WTC11 (cell line): Measurements from ENCODE around the gene GFPT2. TPM values are rescaled to one million over a fixed set of nuclear protein-coding genes. Genes with fewer than 3 reads are reported as not detected.

ENCODE experiments used
- ATAC-seq: fragments of 200-7000 bp; cut with Tn5 transposase; 2 replicates; pipeline ENCODE4 v1.10.0; 2021; ENCODE audit warnings: mild to moderate bottlenecking, moderate library complexity
- CTCF ChIA-PET: fragments of 300-600 bp; sonication (Branson Sonifier 250); formaldehyde crosslinking; loops from one replicate; lab custom pipeline; 2021; ENCODE audit warnings: antibody characterized with exemption; lab: Charles Lee
- POLR2A ChIA-PET: fragments of 350-600 bp; sonication (Branson Sonifier 250); formaldehyde crosslinking; loops from one replicate; lab custom pipeline; 2021; ENCODE audit warnings: antibody characterized with exemption; lab: Charles Lee
- DNase-seq: peaks from one replicate; pipeline ENCODE4 v3.0.0; 2021; ENCODE audit warnings: low spot score
- H3K27ac Mint-ChIP-seq: 2 replicates; pipeline ENCODE4 v1.8.0; 2021; ENCODE audit warnings: mixed read lengths
- H3K27me3 Mint-ChIP-seq: 2 replicates; pipeline ENCODE4 v1.8.0; 2021; ENCODE audit warnings: low read depth, mild to moderate bottlenecking, moderate library complexity, mixed read lengths
- H3K36me3 Mint-ChIP-seq: 2 replicates; pipeline ENCODE4 v1.8.0; 2021; ENCODE audit warnings: mixed read lengths
- H3K4me1 Mint-ChIP-seq: 2 replicates; pipeline ENCODE4 v1.8.0; 2022; ENCODE audit warnings: mixed read lengths
- H3K4me3 Mint-ChIP-seq: 2 replicates; pipeline ENCODE4 v1.8.0; 2021; ENCODE audit warnings: mild to moderate bottlenecking, moderate library complexity, mixed read lengths
- H3K9me3 Mint-ChIP-seq: 2 replicates; pipeline ENCODE4 v1.8.0; 2021; ENCODE audit warnings: mixed read lengths
- AR ChIP-seq: fragments of 250-450 bp; sonication (Bioruptor Pico); IDR thresholded peaks from 2 replicates; pipeline ENCODE4 v1.9.0; 2021; ENCODE audit warnings: mild to moderate bottlenecking
- CBFB ChIP-seq: sonication (generic); formaldehyde crosslinking; IDR thresholded peaks from 2 replicates; pipeline ENCODE4 v1.8.1; 2022; ENCODE audit warnings: mild to moderate bottlenecking, low read depth, missing genetic modification reagents
- CTCF ChIP-seq: fragments of 200-600 bp; IDR thresholded peaks from 2 replicates; pipeline ENCODE4 v1.8.0; 2022; ENCODE audit warnings: antibody characterized with exemption
- E2F5 ChIP-seq: sonication (generic); formaldehyde crosslinking; IDR thresholded peaks from 2 replicates; pipeline ENCODE4 v1.8.1; 2022; ENCODE audit warnings: mild to moderate bottlenecking, moderate library complexity, missing genetic modification reagents
- ELF4 ChIP-seq: sonication (generic); formaldehyde crosslinking; IDR thresholded peaks from 2 replicates; pipeline ENCODE4 v1.8.1; 2022; ENCODE audit warnings: low read depth, mild to moderate bottlenecking, moderate library complexity, missing genetic modification reagents
- FOXJ3 ChIP-seq: sonication (generic); formaldehyde crosslinking; IDR thresholded peaks from 2 replicates; pipeline ENCODE4 v1.9.0; 2021; ENCODE audit warnings: missing genetic modification reagents, mild to moderate bottlenecking, borderline replicate concordance
- FOXK1 ChIP-seq: sonication (generic); formaldehyde crosslinking; IDR thresholded peaks from 2 replicates; pipeline ENCODE4 v1.8.0; 2022; ENCODE audit warnings: mild to moderate bottlenecking, moderate library complexity, missing genetic modification reagents
- GTF2I ChIP-seq: fragments of 250-450 bp; sonication (Bioruptor Pico); conservative IDR thresholded peaks from 2 replicates; pipeline ENCODE4 v1.4.0; 2021; ENCODE audit warnings: mild to moderate bottlenecking
- HMGA2 ChIP-seq: fragments of 250-450 bp; sonication (Bioruptor Pico); IDR thresholded peaks from 2 replicates; pipeline ENCODE4 v1.4.0; 2021; ENCODE audit warnings: mild to moderate bottlenecking, moderate library complexity
- JAZF1 ChIP-seq: fragments of 250-450 bp; sonication (Bioruptor Pico); IDR thresholded peaks from 2 replicates; pipeline ENCODE4 v1.9.0; 2021; ENCODE audit warnings: moderate library complexity, mild to moderate bottlenecking, inconsistent platforms
- MLX ChIP-seq: sonication (generic); formaldehyde crosslinking; IDR thresholded peaks from 2 replicates; pipeline ENCODE4 v1.8.1; 2023; ENCODE audit warnings: mild to moderate bottlenecking, missing genetic modification reagents, moderate library complexity
- MYBL2 ChIP-seq: sonication (generic); formaldehyde crosslinking; IDR thresholded peaks from 2 replicates; pipeline ENCODE4 v1.8.1; 2023; ENCODE audit warnings: mild to moderate bottlenecking, moderate library complexity, missing genetic modification reagents
- SOX15 ChIP-seq: fragments of 250-450 bp; sonication (Bioruptor Pico); IDR thresholded peaks from 2 replicates; pipeline ENCODE4 v1.9.0; 2021; ENCODE audit warnings: mild to moderate bottlenecking
- ZNF121 ChIP-seq: sonication (generic); formaldehyde crosslinking; IDR thresholded peaks from 2 replicates; pipeline ENCODE4 v1.8.0; 2023; ENCODE audit warnings: missing genetic modification reagents
- ZNF317 ChIP-seq: sonication (generic); formaldehyde crosslinking; IDR thresholded peaks from 2 replicates; pipeline ENCODE4 v1.8.1; 2023; ENCODE audit warnings: low read depth, mild to moderate bottlenecking, moderate library complexity, missing genetic modification reagents, borderline replicate concordance
- ZNF425 ChIP-seq: fragments of 250-450 bp; sonication (Bioruptor Pico); conservative IDR thresholded peaks from 2 replicates; pipeline ENCODE4 v1.9.0; 2021; ENCODE audit warnings: mild to moderate bottlenecking
- total RNA-seq: library from RNA; stranded (reverse); gene quantifications from 3 replicates; pipeline ENCODE4 v1.2.3, GENCODE V29; 2021
- TF ChIP-seq, protein P1 (sequence below): fragments of 250-450 bp; sonication (Bioruptor Pico); IDR thresholded peaks from 2 replicates; pipeline ENCODE4 v2.1.2; 2022; ENCODE audit warnings: mild to moderate bottlenecking, moderate library complexity
- TF ChIP-seq, protein P2 (sequence below): fragments of 250-450 bp; sonication (Bioruptor Pico); IDR thresholded peaks from 2 replicates; pipeline ENCODE4 v1.9.0; 2021; ENCODE audit warnings: moderate library complexity, mild to moderate bottlenecking, inconsistent platforms, borderline replicate concordance
- TF ChIP-seq, protein P3 (sequence below): sonication (generic); formaldehyde crosslinking; IDR thresholded peaks from 2 replicates; pipeline ENCODE4 v1.8.1; 2023; ENCODE audit warnings: mild to moderate bottlenecking, missing genetic modification reagents

GFPT2 gene
- total RNA-seq, 1 experiment from 2014 or later: 124 TPM

DNA sequence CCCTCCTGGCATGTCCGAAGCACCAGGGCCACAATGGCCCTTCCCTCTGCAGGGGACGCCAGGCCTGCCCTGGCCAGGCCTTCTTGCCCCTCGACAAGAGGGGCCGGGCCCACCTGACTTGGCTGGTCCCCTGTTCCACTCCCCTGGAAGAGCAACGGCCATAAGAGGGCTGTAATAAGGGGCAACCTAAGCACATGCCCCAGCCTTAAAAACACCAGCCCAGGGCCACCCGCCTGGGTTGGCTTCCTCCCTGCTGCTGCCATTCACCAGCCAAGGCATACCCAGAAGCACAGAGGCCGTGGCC lies 8.5 kb downstream of the GFPT2 start:
- no peaks in the 10 kb centered on the region for H3K9me3 Mint-ChIP-seq
- peaks cover 90% of the 10 kb centered on the region for H3K4me1 Mint-ChIP-seq
- peaks cover 27% of the 10 kb centered on the region for H3K36me3 Mint-ChIP-seq
- ATAC-seq (no peak), DNase-seq (no peak)
- POLR2A ChIA-PET: no interaction called here
- CTCF ChIA-PET: interaction anchor here (1.1 to 3.9 kb wide), 2 partner anchors 16 to 30 kb away, joined by 9 to 27 read pairs; no protein-coding TSS in a partner anchor
- H3K27ac Mint-ChIP-seq: peak overlapping the region; percentile 99
- H3K27me3 Mint-ChIP-seq: no peaks in the 10 kb centered on the region
- TF ChIP-seq FOXJ3 (CRISPR knock-in tag) (no peak), JAZF1 (no peak), ZNF425 (CRISPR knock-in tag) (no peak), CBFB (CRISPR knock-in tag) (no peak), CTCF (no peak), FOXK1 (CRISPR knock-in tag) (no peak), ZNF121 (no peak), MYBL2 (CRISPR knock-in tag) (no peak), ELF4 (CRISPR knock-in tag) (no peak), MLX (no peak), E2F5 (CRISPR knock-in tag) (no peak), HMGA2 (CRISPR knock-in tag) (no peak)
- TF ChIP-seq, protein P1, sequence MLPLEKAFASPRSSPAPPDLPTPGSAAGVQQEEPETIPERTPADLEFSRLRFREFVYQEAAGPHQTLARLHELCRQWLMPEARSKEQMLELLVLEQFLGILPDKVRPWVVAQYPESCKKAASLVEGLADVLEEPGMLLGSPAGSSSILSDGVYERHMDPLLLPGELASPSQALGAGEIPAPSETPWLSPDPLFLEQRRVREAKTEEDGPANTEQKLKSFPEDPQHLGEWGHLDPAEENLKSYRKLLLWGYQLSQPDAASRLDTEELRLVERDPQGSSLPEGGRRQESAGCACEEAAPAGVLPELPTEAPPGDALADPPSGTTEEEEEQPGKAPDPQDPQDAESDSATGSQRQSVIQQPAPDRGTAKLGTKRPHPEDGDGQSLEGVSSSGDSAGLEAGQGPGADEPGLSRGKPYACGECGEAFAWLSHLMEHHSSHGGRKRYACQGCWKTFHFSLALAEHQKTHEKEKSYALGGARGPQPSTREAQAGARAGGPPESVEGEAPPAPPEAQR (CRISPR knock-in tag): no peak
- TF ChIP-seq, protein P2, sequence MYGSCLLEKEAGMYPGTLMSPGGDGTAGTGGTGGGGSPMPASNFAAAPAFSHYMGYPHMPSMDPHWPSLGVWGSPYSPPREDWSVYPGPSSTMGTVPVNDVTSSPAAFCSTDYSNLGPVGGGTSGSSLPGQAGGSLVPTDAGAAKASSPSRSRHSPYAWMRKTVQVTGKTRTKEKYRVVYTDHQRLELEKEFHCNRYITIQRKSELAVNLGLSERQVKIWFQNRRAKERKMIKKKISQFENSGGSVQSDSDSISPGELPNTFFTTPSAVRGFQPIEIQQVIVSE: no peak
- H3K4me3 Mint-ChIP-seq: no peak overlapping the region

DNA sequence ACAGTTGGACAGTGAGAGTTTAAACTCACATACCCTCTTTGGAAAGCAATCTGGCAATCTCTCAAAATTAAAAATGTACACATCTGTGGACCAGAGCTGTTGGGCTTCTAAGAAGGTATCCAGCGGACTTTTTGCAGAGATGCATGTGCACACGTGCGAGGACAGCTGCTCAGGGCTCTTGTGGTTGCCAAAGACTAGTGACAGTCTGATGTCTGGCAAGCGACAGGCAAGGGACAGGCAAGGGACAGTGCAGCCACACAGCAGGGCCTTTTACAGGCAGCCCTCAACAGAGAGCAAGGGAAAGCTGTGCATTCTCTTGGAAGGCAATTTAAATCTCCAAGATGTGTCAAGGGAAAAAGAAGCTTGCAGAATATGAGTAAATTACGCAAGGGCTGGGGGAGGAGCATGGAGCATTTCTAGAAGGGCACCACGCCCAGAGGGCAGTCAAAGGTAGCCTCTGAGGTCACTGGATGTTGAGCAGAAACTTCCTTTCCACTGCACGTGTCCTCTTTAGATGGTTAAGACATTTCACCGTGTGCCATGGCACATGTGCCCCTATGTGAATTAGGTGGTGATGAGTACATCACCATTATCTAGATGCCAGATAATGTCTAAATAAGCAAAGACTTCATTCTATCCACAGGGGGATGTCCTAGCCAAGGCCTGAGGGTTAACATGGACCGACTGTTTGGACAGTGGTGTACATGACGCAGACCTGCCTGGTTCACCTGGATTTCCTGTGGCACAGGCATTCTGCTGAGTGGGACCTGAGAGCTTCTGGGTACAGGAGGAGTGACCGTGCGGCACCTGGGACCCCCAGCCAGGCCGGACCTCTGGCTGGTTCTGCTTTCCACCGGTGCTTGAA lies 9.1 kb downstream of the GFPT2 start:
- CTCF ChIA-PET: interaction anchor here (0.8 to 3.9 kb wide), 11 partner anchors 8 to 139 kb away, joined by 3 to 53 read pairs (median 5); no protein-coding TSS in a partner anchor
- ATAC-seq: peak; percentile 10
- DNase-seq: no peak
- H3K36me3 Mint-ChIP-seq: peaks cover 26% of the 10 kb centered on the region
- H3K27me3 Mint-ChIP-seq: no peaks in the 10 kb centered on the region
- H3K4me3 Mint-ChIP-seq: peak overlapping the region; percentile 50
- no peaks in the 10 kb centered on the region for H3K9me3 Mint-ChIP-seq
- H3K27ac Mint-ChIP-seq: peak overlapping the region; percentile 99
- peaks cover 89% of the 10 kb centered on the region for H3K4me1 Mint-ChIP-seq
- POLR2A ChIA-PET: interaction anchor here (1.3 to 2.3 kb wide), 3 partner anchors 7 to 30 kb away, joined by 6 to 8 read pairs (median 6); no protein-coding TSS in a partner anchor
- no peak for TF ChIP-seq AR (CRISPR knock-in tag)
- TF ChIP-seq, protein P3, sequence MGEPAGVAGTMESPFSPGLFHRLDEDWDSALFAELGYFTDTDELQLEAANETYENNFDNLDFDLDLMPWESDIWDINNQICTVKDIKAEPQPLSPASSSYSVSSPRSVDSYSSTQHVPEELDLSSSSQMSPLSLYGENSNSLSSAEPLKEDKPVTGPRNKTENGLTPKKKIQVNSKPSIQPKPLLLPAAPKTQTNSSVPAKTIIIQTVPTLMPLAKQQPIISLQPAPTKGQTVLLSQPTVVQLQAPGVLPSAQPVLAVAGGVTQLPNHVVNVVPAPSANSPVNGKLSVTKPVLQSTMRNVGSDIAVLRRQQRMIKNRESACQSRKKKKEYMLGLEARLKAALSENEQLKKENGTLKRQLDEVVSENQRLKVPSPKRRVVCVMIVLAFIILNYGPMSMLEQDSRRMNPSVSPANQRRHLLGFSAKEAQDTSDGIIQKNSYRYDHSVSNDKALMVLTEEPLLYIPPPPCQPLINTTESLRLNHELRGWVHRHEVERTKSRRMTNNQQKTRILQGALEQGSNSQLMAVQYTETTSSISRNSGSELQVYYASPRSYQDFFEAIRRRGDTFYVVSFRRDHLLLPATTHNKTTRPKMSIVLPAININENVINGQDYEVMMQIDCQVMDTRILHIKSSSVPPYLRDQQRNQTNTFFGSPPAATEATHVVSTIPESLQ (CRISPR knock-in tag): no peak
- no peak for TF ChIP-seq GTF2I (CRISPR knock-in tag)
- no peak for TF ChIP-seq SOX15 (CRISPR knock-in tag)
- no peak for TF ChIP-seq ZNF317 (CRISPR knock-in tag)
- TF ChIP-seq, protein P2: no peak
